ENCODE measurements around the gene TEAD2.
"Not testable (repeated sequence)": the region's sequence is repeated elsewhere in the genome, so short reads cannot be mapped to it uniquely, and the experiment has no call there.

- TF ChIP-seq, protein P1, sequence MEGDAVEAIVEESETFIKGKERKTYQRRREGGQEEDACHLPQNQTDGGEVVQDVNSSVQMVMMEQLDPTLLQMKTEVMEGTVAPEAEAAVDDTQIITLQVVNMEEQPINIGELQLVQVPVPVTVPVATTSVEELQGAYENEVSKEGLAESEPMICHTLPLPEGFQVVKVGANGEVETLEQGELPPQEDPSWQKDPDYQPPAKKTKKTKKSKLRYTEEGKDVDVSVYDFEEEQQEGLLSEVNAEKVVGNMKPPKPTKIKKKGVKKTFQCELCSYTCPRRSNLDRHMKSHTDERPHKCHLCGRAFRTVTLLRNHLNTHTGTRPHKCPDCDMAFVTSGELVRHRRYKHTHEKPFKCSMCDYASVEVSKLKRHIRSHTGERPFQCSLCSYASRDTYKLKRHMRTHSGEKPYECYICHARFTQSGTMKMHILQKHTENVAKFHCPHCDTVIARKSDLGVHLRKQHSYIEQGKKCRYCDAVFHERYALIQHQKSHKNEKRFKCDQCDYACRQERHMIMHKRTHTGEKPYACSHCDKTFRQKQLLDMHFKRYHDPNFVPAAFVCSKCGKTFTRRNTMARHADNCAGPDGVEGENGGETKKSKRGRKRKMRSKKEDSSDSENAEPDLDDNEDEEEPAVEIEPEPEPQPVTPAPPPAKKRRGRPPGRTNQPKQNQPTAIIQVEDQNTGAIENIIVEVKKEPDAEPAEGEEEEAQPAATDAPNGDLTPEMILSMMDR (IDR thresholded peaks at IDR 0.05; ENCODE audit: insufficient read depth, low read depth, low read length): not testable (repeated sequence)
- TF ChIP-seq EZH2 (IDR thresholded peaks at IDR 0.05; ENCODE audit: insufficient read depth, low read length): not testable (repeated sequence)
Measured at GRCh38 chr19:49325756-49326155, 36.5 kb downstream of the TEAD2 start.
